ENCODE data around the gene SMARCD2.

Gene SMARCD2

GRCh38 chr17:63783522-63783921, 59.0 kb downstream of the SMARCD2 start:
- no peak for TF ChIP-seq POLR2A (IDR thresholded peaks at IDR 0.05; ENCODE audit: low read depth, low read length)
- no peak for DNase-seq (ENCODE audit: insufficient read length, low spot score)
- FAIRE-seq = no peak
